HG03108 (cell line): Measurements from ENCODE around the gene PHF23.

Experiments used
- ATAC-seq: cut with Tn5 transposase; IDR thresholded peaks from one replicate; pipeline ENCODE4 v1.9.1; 2021; ENCODE audit warnings: moderate library complexity; ENCODE audit not compliant: unreplicated experiment

PHF23 gene

GRCh38 chr17:7207120-7208001 lies 31.9 kb downstream of the PHF23 start:
- no peak for ATAC-seq

DNA sequence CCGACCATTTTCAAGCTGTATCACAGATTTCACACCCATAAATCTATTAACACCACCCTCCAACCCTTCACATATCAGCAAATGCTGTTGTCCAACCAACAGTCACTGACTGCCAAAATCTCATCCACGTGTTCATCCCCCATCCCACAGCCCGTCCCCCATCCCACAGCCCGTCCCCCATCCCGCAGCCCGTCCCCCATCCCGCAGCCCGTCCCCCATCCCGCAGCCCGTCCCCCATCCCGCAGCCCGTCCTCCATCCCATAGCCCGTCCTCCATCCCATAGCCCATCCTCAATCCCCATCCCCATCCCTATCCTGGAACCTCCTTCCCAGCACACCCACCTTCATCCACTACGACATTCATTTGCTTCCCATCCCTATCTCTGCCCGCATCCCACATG lies 33.7 kb downstream of the PHF23 start:
- no peak for ATAC-seq

DNA sequence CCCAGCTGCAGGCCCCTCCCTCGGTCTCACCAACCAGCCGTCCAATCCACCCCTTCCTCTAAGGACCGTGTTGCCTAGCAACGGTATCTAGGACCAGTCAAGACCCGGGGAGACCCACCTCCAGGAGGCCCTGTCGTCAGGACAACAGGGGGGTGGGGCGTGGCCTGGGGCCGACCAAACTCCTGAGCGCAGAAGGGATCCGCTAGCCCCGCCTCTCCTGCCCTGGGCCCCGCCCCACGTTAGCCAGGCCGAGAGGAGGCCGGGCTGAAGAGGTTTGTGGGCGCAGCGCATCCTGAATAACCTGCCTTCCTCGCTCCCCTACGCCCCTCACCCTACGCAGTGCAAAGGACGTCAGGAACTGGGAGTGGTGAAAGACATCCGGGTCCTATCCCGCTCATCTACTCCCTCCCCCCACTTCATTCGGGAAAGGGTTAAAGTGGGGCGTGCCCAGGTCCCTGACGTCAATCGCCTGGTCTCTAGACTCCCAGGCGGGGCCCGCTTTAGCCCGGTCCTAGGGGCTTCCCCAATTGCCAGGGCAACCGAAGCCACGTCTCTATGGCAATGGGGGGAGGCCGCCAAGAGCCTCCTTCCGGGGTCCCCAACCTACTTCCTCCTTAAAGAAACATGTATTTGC lies 34.3 kb downstream of the PHF23 start:
- ATAC-seq = peak; percentile 71

GRCh38 chr17:7204336-7204735 lies 34.9 kb downstream of the PHF23 start:
- no peak for ATAC-seq

- no peak for ATAC-seq
Observed at GRCh38 chr17:7203391-7203790, 35.9 kb downstream of the PHF23 start.

- ATAC-seq = no peak
Observed at GRCh38 chr17:7196651-7197401, 42.4 kb downstream of the PHF23 start.

GRCh38 chr17:7195971-7196370 lies 43.3 kb downstream of the PHF23 start:
- ATAC-seq = no peak

GRCh38 chr17:7192271-7192937 lies 46.9 kb downstream of the PHF23 start:
- no peak for ATAC-seq

DNA sequence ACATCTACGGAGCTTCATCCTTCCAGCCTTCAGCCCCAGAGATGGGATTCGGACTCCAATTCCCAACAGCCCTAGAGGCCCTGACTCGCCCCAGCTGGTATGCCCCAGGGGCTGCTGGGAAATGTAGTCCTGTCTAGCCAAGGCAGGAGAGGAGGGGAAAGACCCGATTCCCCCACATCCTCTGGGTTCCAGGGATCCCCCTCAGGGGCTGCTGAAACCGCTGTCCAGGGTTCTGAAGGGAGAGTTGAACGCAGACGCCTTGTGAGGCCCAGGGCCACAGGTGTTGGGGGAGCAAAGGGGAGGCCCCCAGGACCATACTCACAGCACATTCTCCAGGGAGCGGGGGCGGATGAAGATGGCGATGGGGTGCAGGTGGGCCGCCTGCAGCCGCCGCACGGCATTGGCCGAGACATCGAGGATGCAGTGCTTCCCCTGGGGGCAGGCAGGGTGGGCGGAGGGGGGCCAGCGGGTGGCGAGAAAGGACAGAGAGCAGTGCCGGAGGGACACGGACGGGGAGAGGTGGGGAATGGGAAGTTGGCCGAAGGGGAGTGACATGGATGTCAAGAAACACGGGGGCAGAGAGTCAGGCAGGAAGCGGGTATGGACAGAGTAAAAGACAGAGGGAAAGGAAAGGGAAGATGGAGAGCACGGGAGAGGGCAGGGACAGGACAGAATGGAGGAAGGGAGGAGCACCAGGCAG lies 47.5 kb downstream of the PHF23 start:
- no peak for ATAC-seq

GRCh38 chr17:7191069-7191468 lies 48.2 kb downstream of the PHF23 start:
- ATAC-seq = no peak

DNA sequence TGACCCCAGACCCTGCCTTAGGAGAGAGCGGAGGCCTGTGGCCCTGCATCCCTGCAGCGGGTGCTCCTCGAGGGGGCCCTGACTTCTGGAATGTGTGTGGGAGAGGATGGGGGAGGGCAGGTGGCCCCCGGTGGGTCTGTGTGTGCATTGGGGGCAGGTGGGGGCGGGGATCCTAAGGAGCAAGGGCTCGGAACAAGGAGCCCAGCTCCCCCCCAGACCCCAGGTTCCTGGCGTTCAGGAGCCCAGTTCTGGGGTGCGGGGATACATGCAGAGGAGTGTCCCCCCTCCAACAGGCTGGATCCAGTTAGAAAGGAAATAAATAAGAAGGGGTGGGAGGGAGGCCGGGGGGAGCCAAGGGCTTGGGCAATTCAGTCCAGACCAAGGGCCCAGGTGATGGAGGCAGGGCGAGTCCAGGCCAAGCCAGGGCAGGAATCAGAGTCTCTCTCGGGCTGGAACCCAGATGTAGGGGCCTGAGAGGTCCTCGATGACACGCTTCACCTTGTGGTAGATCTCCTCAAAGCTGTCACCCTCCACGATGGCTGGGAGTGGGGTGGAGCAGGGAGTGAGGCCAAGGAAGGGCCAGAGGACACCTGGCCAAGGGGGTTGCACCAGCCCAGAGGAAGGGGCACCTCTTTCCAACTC lies 48.9 kb downstream of the PHF23 start:
- no peak for ATAC-seq

DNA sequence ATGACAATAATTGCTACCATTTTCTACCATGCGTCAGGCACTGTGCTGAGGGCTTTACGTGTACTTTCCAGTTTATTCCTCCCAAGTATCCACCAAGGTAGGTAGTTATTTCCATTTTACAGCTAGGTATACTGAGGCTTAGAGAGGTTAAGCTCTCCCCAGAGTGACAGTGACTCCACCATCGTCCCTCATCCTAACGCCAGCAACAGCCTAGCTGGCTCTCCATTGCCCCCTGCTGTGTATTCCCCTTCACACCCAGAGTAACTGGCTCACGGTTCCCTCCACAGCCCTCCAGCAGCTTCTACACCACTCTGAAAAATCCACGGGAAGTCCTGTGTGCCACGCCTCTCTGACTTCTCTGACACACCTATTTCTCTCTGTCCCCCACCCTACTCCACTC lies 53.0 kb downstream of the PHF23 start:
- ATAC-seq = no peak
